Activated CD4-positive, alpha-beta T cell treated with anti-CD3 and anti-CD28 coated beads, Interleukin-2, Interleukin-6, amounts not matched to agents 100 ng/mL and 50 ng/mL, durations not matched to agents 16 hours and 8 hours (primary cell): ENCODE results near the gene COL5A1.

Experiments used
- DNase-seq: peaks from one replicate; pipeline ENCODE4 v3.0.0-alpha.2; 2020

The COL5A1 gene

DNA sequence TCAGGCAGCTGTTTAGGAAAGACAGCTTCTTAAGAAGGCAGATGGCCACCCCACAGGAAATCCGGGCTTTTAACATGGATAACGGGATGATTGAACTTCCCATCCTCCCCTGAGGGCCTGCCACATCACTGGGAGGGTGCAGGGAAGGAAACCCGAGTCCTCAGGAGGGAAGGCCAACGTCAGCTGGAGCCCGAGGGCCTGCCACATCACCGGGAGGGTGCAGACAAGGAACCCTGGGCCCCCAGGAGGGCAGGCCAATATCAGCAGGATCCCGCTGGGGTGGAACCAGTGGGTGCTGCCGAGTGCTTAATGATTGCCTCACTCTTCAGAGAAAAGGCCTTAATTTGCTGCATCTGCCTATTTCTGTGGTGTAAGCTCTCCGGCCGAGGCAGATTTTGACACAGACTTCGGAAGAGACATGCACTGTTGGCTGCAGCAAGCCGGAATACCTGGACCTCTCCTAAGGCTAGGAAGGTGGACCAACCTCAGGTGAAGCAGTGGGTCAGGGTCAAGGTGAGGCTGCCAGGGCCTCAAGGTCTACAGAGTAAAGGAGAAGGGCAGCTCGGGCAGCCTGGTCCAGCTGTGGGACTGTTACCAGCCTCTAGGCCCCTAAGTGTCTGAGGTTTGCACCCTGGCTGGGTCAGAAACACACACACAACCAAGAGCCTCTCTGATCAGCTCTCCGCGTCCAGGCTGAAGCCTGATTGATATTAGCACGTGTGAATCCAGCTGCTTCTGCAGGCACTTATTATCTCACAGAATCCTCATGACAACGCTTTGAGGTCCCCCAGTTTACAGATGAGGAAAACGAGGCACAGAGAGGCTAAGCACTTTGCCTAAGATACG is 14.8 kb upstream of the COL5A1 start:
- no peak for DNase-seq

DNA sequence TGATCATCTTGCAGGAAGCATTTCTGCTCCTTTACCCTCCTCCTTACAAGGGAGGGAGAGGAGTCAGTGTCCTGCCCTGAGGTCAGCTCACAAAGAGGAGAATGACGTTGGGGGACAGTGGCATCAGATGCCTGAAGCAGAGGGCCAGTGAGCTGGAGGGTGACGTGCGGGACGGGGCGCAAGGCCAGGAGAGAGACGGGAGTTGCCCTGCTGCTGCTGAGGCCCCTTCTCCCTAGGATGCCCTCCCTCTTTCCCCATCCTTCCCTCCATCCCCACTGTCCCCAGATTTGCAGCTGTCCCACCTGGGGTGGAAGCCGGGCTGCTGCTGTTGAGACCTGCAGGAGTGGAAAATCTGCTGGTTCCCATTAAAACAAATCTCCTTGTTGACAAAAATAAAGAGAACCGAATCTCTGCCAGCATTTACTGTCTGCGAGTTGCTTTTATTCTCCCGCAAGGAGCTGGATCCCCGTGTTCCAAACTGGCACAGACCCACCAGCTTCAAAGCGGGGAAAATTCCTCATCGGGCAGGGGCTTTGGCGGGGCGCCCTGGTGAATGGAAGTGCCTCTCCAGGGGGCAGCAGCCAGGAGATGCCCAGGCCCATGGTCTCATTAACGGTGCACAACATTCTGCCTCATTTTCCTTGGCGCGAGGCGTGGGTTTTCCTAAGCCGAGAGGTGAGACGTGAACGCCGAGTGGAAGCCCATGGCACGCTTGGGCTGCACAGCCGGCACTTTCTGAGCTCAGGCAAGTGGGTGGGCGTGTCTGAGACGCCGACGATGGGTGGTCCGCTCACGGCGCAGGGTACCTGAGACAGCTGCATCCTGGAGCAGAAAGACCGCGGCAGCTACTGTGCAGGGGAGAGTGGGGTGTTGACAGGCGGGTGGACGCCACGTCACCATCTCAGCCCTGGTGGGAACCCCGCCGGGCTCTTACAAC is 13.9 kb upstream of the COL5A1 start:
- DNase-seq, result no peak

DNA sequence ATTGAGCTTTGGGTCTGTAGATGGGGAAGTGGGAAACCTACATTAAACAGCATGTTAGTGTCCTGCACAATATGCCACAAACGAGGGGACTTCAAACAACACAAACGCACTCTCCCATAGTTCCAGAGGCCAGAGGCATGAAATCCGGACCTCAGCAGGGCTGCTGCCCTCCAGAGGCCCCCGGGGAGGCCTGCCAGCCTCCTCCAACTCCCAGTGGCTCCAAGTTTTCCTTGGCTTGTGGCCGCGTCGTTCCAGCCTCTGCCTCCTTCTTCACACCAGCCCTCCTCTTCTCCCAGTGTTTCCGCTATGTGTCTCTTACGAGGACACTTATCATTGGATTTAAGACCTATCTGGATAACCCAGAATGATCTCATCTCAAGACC is 13.3 kb upstream of the COL5A1 start:
- DNase-seq, result no peak

DNA sequence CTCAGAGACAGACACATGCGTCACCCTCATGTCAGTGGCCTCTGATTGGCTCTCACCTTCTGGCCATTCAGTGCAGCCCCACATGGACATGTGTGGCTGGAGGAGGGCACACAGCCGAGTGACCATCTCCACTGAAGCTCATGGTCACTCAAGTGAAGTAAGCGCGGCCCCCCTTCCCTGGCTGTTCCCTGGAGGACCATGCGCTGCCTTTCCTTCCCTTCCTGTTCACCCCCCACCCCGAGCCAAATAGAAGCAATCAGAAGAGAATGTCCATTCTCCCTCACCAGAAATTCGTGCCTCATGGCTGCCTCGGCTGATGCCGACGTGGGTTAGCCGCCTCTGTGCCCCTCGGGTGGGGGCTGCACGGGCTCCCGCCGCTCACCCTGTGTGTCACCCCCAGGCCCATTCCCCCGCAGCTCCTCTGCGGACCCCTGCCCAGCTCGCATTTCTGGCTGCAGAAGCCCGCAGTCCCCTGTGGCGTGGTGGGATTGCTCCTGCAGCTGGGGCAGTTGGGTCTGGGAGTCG is 12.5 kb upstream of the COL5A1 start:
- no peak for DNase-seq

DNA sequence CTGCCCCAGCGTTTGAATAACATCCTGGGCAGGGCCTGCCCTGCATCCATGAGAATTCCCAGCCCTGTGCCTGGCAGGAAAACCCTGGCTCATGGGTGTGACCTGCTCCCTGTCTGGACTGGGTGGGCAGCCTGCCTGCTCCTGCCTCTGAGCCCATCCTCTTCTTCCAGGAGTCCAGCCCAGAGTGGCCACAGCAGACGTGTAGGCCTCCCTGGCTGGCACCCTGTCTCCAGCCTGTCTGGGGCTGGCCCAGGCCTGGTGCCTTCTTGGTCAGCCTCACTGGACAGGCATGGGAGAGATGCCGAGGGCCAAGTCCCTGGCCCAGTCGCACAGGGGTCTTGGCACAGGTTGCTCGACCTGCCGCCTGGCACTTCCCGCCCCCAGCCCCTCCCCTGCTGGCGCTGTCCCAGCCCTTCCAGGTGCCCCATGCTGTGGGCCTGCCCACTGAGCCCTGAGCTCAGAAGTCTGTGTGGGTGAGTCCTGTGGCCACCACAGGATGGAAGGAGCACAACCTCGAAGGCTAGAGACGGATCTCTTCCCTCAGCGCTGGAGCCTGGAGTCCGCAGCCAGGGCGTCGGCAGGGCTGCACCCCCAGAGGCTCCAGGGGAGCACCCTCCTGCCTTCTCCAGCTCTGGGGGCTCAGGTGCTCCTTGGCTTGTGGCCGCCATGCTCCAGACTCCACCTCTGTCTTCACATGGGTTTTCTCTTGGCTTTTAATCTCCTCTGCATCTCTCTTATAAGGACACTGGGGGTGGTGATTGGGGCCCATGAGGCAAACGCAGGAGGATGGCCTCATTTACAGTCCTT is 11.8 kb upstream of the COL5A1 start:
- no peak for DNase-seq

DNA sequence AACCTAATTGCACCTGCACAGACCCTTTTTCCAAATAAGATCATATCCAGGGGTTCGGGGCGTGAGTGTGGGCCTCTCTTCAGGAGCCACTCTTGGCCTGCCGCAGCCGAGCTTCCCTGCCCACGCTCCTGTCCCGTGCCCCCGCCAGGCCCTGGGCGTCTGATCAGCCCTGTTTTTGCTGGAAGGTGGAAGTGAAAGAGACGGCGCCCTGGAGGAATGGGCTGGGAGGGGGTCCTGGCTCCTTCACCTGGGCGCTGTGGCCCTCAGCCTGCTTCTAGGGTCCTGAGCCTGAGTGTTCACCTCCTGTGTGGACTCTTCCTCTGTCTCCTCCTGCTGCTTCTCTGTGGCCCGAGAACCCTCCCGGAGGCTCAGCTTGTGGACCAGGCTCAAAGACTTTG is 11.2 kb upstream of the COL5A1 start:
- no peak for DNase-seq

DNA sequence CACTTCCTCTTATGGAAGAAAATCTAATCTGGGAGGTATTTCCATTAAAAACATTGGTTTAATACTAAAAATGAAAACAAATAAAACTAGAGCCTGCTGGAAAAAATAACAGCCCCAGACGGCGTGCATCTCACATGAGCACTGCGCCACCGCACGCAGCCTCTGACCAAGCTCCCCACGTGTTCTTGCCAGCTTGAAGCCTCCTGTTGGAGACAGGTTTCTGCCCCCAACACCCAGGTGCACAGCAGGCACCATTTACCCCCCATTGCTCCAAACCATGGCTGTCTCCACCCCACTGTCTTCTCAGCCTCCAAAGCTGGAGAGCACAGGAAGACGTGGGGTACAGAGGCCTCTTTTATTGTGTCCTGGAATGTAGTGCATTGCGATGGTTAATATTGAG is 10.7 kb upstream of the COL5A1 start:
- DNase-seq, result no peak

DNA sequence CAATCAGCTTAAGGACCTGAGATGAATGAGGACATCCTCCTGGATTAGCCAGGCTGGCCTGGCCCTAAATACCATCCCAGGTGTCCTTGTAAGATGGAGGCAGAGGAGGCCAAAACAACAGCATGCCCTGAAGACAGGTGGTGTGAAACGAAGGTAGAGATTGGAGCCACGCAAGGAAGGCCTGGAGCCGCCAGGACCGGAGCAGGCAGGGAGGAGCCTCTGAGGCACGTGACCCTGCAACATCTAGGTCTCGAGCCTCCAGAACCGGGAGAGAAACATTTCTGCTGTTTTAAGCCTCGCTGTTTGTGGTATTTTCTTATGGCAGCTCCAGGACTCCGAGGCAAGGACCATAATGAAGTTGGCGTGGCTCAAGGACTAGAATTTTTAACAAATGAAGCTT is 9.7 kb upstream of the COL5A1 start:
- DNase-seq, result no peak

DNA sequence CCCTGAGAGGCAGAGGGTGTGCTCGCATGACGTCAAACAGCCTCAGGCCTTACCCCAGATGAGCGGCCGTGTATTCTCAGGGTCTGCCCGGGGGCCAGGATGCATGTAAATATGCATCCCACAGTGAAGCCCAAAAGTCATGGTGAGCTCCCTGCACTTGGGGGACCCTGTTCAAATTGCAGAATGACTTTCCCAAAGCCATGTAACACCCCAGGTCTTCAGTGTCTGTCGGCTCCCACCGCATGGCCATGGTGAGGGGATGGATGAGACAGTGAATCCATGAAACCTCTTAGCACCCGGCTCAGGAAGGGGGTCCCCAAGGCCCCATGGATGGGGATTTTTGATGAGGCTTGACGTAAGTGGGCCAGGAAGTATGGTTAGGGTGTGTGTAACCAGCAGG is 9.3 kb upstream of the COL5A1 start:
- DNase-seq, result no peak

DNA sequence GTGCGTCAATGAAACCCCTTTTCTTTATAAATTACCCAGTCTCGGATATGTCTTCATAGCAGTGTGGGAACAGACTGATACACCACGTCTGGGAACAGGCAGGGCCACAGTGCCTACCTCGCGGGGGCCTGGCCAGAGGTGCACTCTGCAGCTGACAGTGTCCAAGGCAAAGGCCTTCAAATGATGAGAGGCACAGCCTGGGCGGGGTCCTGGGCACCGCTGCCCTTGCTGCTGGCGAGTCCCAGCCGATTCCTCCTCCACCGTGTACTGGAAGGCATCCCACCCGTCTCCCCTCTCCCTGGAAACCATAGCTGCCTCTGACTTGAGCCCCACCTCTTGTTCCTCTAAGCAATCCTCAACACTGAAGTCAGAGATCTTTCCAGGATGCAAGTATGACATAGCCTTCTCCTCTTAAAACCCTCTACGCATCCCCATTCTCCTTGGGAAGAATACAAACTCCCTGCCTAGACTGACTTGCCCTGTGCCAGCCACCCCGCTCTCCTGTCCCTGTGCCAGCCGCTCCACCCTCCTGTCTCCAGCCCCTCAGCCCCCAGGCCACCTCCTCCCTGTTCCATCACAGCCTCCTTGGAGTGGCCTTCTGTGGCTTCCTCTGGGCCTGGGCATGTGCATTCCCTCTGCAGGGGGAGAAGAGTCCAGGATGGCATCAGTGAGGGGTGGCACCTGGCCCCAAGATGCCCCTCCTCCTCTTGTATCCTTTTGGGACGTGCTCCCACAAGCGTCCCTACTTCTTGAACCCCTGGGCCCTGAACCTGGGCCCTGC is 8.1 kb upstream of the COL5A1 start:
- no peak for DNase-seq

DNA sequence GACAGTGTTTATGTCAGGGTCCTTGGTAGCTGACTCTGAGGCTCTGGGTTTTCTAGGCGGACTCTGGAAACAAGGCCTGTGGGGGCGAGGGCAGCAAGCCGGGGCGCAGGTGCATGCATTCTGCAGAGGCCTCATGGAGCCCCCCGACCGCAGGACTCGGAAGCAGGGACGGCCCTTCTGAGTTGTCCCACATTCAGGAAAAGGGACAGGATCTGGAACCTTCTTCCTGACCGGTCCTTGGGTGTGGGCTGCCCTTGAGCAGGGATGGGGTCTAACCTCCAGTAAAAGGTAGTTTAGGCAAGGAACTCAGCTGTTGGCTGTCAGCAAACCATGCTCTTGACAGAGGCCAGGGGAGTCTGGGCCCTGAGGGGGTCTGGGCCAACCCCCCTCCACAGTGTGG is 7.4 kb upstream of the COL5A1 start:
- no peak for DNase-seq

DNA sequence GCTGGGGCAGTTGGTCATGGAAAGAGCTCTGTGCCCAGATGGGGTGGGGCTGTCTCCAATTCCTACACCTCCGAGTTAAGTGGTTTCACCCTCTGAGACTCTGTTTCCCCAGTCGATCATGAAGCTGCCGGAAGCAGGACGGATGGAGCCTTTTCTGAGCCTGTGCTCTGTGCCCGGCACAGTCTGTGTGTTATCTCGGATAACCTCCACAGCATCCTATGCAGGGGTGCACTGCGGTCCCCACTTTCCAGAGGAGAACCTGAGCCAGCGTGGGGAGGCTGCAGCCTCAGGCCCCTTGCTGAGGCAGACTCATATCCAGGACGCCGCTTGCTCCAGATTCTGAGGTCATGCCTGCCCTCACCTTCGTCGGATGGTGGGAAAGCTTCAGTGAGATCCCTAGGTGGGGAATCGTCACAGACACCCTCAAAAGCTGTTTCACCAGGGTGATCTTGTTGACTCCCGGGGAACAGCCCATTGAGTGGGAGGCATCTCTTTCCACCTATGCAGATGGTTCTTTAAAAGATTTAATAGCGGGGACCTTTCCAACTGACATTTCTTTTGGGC is 6.9 kb upstream of the COL5A1 start:
- no peak for DNase-seq

DNA sequence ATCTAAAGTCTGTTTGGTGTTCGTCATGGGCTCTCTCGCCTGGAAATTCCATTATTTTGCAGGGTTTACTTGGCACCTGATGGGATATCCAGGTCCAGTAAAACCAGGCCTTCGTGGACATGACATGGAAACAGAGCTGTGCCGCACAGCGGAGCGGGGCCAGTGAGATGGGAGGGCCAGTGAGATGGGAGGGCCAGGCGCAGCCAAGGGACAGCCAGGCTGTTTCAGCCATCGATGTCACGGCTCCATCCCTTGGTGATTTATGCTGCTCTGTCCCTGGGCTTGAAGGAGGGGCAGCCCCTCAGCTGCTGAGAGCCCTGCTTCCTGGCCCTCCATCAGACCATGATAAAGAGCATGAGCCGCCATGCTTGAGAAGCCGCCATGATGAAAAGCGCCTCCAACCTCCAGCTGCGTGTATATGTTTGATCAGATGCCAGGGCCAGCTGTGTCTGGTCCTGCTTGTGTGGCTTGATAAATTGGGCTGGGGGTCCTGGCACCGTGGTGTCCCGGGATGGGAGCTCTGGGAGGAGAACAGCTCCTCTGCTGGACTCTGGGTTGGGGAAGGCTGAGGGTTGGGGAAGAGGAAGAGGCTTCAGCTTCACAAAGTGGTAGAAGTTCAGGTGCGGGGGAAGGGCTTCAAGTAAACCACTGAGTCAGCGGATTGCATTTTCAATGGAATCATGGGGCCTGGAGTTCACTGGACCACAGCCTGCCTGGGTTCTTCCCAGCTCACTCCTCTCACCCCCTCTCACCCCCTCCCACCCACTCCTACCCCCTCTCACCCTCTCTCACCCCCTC is 6.1 kb upstream of the COL5A1 start:
- DNase-seq, result no peak

DNA sequence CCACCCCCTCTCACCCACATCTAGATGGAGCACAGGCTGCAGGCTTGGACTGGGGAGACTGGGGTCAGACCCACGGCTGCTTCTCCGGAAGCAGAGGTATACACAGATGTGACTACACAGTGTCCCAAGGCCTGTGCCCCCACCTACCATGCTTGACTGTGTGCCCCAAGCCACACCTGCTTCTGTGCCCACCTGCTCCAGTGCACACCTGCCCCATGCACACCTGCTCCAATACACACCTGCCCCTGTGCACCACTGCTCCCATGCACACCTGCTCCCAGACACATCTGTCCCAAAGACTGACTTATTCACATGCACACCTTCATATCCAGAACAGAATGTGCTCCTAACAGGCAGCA is 5.5 kb upstream of the COL5A1 start:
- DNase-seq, result no peak

DNA sequence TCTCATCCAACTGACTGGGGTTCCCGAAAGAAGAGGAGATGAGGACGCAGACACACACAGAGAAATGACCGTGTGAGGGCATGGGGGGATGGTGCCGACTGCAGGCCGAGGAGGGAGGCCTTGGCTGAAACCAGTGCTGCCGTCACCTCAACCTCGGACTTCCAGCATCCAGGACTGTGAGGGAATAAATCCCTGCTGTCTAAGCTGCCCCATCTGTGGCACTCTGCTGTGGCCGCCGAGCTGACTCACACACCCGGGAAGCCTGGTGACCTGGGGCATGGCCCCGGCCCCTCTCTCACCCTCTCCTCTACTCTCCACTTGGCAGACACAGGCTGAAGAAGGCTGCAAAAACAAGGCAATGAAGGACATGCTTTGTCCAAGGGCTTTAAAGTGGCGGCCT is 4.4 kb upstream of the COL5A1 start:
- DNase-seq, result no peak

DNA sequence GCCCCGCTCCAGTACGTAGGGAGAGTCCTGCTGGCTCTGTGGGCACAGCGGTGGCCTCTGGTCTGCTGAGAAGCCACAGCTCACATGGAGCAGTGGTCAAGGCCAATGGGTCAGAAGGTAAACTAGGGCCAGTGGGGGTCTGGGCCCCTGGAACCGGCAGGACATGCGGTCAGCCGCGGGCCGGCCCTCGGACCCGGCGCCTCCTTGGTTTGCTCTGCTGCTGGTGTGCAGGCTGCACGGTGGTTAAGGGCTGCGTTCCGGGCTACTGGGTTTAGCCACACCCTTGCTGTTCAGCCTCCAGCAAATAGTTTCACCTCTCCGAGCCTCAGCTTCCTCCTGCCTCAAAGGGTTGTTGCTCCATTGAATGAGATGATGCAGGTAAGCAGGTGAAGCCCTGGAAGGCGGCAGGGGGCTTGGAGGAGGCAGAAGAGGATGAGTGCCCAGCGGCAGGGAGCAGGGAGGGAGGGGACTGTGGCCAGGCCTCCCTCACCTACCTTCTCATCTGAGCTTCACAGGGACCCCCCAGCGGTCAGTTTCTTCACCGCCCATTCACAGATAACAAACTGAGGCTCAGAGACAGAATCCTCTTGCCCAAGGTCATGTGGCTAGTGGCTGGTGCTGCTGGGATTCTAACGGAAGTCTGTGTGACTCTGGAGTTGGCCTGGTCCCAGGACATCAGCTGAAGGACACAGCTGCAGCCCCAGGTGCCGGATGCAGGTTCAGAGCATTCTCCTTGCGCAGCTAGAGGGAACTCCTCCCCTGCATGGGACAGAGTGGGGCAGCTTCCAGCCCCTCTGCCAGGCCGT is 3.7 kb upstream of the COL5A1 start:
- no peak for DNase-seq

DNA sequence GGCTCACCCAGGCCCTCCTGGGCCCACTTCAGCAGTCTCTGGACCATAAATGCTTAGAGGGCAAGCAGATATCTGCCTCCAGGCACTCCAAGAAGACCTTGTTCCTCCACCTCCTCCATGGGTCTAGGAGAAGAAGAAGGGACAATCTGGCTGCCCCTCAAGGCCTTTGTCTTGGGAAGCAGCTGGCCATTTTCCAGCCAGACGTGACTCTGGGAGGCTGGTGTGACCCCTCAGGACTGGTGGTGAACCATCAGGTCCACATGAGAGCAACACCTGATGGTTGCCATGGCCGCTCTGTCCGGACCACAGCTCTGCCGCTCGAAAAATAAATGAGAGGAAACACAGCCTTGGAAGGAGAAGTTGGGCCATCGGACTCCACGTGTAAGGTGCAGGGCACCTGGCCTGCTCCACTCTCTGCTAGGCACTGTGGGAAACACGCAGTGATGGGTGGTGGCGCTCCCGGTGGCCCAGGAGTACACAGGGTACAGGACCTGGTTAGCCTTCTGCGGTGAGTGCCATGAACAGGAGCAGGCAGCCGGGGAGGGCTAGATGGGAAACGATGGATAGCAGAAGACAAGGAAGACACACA is 3.0 kb upstream of the COL5A1 start:
- no peak for DNase-seq

DNA sequence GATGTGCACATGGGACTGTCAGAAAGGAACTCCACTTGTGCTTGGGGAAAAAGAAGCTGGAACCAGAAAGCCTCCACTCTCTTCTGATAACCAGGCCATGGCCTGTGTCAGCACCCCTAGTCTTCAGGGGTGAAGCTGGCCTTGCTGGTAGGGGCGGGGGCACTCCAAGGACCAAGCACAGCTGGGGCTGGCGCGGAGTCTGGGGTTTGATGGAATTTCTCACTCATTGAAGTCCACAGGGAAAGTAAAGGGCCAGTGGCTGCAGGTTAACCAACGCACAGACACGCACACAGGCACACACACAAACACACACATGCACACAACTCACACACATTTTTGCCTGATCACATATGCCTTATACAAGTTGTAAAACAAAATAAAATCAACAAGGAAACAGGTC is 1.6 kb upstream of the COL5A1 start:
- DNase-seq, result no peak

DNA sequence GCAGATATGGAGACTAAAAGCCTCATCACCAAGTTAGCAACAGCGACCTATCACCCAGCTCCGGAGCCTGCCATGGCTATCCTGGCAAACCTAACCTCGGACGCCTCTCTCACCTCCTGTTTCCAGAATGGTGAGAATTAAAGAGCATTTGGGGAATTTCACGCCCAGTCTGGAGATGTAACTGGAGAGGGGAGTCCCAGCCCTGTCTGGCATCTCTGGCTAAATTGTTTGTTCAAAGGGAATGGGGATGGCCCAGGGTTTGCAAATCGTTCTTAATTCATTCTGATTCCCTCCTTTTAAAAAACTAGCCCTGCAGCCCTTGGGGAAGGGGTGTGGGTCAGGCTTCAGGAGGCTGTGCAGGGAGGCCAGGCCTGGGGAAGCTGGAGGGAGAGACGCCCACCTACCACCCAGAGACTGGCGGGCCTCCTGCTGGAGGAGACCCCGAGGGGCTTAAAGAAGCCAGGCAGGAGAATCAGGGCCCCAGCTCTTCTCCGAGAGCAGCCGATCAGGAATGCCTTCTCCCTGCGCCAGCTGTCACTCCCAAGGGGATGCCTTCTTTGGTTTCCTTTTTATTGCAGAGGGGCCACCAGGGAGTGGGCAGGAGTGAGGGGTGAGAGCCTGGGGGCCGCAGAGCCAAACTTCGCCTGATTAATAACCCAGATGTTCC is 964 bp upstream of the COL5A1 start:
- no peak for DNase-seq
